Measurements from ENCODE around the gene ID3. TPM values are rescaled to one million over a fixed set of nuclear protein-coding genes. Genes with fewer than 3 reads are reported as not detected.

Gene ID3
- total and polyA plus RNA-seq, 8 donors, result 79.4 to 1,101 (median 129) TPM

DNA sequence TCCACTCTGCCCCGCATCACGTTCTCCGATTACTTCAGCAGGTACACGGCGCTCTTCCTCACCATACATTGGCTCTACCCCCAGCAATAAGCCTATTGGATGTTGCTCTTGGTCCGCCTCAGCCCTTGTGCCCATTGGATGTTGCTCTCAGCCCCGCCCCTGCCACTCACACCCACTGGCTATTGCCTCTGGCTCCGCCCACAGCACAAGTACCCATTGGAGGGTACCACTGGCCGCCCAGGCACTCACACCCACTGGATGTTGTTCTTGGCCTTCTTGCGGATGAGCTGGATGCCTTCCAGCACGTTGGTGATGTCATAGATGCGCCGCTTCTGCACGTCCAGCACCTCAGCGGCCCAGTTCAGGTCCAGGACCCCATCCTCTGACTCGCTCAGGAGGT, 37.7 kb downstream of the ID3 start:
- Histone ChIP-seq H3K4me1 (peaks cover 9 to 25% (median 20%) of the 10 kb centered on the region in 4 donors), H3K36me3 (peaks cover 0 to 8% (median 0%) of the 10 kb centered on the region in 4 donors), H3K27me3 (peaks cover 0 to 3% (median 0%) of the 10 kb centered on the region in 3 donors), H3K9me3 (no peaks in the 10 kb centered on the region), H3K27ac (no peak overlapping the region), H3K4me3 (no peak overlapping the region)
- intact Hi-C loops (cut with DNase I; ENCODE audit: low total_unique reads), result no loop called here
- TF ChIP-seq EP300 (IDR thresholded peaks at IDR 0.05), result no peak
- TF ChIP-seq POLR2A (IDR thresholded peaks at IDR 0.05), result no peak
- no peak for TF ChIP-seq POLR2AphosphoS5 (IDR thresholded peaks at IDR 0.05)
- no peak for TF ChIP-seq CTCF (IDR thresholded peaks at IDR 0.05)
- 93 to 98% (median 96%) methylated on average over 15 to 16 of the region's 16 CpGs for WGBS, 5 donors
- DNase-seq, result no peak

- TF ChIP-seq POLR2AphosphoS5 (IDR thresholded peaks at IDR 0.05) (no peak), POLR2A (IDR thresholded peaks at IDR 0.05) (no peak), CTCF (IDR thresholded peaks at IDR 0.05) (no peak), EP300 (IDR thresholded peaks at IDR 0.05) (no peak)
- no peaks in the 10 kb centered on the region for H3K27me3 ChIP-seq
- 88 to 96% (median 94%) methylated on average over 9 of the region's 9 CpGs for WGBS, 5 donors
- no peak for DNase-seq
- no peak overlapping the region for H3K27ac ChIP-seq
- no peak overlapping the region for H3K4me3 ChIP-seq
- no peaks in the 10 kb centered on the region for H3K4me1 ChIP-seq
- H3K9me3 ChIP-seq, result no peaks in the 10 kb centered on the region
- intact Hi-C loops (cut with DNase I; ENCODE audit: low total_unique reads), result no loop called here
- H3K36me3 ChIP-seq, result peaks cover 0 to 16% (median 0%) of the 10 kb centered on the region in 4 donors
These were observed 41.7 kb downstream of the ID3 start for GRCh38 chr1:23517581-23517980.

GRCh38 chr1:23515905-23516304, 43.4 kb downstream of the ID3 start:
- Histone ChIP-seq H3K36me3 (peaks cover 0 to 21% (median 0%) of the 10 kb centered on the region in 4 donors), H3K9me3 (no peaks in the 10 kb centered on the region), H3K4me1 (no peaks in the 10 kb centered on the region), H3K4me3 (no peak overlapping the region), H3K27ac (no peak overlapping the region), H3K27me3 (no peaks in the 10 kb centered on the region)
- no peak for DNase-seq
- WGBS, 5 donors, result 96 to 100% (median 99%) methylated on average over 4 of the region's 4 CpGs
- intact Hi-C loops (cut with DNase I; ENCODE audit: low total_unique reads), result no loop called here
- TF ChIP-seq POLR2A (IDR thresholded peaks at IDR 0.05) (no peak), EP300 (IDR thresholded peaks at IDR 0.05) (no peak), CTCF (IDR thresholded peaks at IDR 0.05) (no peak), POLR2AphosphoS5 (IDR thresholded peaks at IDR 0.05) (no peak)

DNA sequence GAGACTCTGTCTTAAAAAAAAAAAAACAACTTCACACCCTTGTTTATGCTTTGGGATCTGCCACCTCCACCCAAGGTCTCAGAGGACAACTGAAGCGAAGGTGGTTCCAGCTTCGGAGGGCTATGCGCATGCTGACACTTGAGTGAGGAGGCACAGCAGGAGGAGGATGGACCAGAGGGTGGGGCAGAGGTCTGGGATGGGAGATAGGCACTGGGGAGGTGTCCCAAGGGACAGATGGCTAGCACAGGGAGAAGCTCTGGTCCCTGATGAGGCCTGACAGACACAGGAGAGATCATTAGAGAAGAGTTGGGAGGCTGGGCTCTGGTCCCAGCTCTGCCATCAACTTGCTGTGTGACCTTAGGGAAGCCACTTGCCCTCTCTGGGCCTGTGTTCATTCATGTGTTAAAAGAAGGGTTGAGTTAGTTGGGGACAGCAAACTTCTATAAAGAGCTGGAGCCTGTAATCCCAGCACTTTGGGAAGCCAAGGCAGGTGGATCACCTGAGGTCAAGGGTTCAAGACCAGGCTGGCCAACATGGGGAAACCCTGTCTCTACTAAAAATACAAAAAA, 45.1 kb downstream of the ID3 start:
- 95 to 98% (median 97%) methylated on average over 3 of the region's 3 CpGs for WGBS, 5 donors
- Histone ChIP-seq H3K36me3 (peaks cover 0 to 31% (median 0%) of the 10 kb centered on the region in 4 donors), H3K4me1 (no peaks in the 10 kb centered on the region), H3K27ac (no peak overlapping the region), H3K27me3 (no peaks in the 10 kb centered on the region), H3K4me3 (no peak overlapping the region), H3K9me3 (no peaks in the 10 kb centered on the region)
- DNase-seq, result no peak
- TF ChIP-seq CTCF (IDR thresholded peaks at IDR 0.05) (no peak), POLR2AphosphoS5 (IDR thresholded peaks at IDR 0.05) (no peak), EP300 (IDR thresholded peaks at IDR 0.05) (no peak), POLR2A (IDR thresholded peaks at IDR 0.05) (no peak)
- intact Hi-C loops (cut with DNase I; ENCODE audit: low total_unique reads), result no loop called here

Data from stomach (tissue), 9 donors.